CD4-positive, alpha-beta T cell treated with Interleukin-17A for 1 hour (primary cell): ENCODE data around the gene PADI3.
"Not testable (repeated sequence)": the region's sequence is repeated elsewhere in the genome, so short reads cannot be mapped to it uniquely, and the experiment has no call there.

Source experiments
- DNase-seq: peaks from one replicate; pipeline ENCODE4 v3.0.0-alpha.2; 2020

The PADI3 gene

GRCh38 chr1:17215545-17215890 lies 33.4 kb upstream of the PADI3 start:
- DNase-seq, result no peak

- no peak for DNase-seq
Observed at GRCh38 chr1:17216078-17216477, 32.8 kb upstream of the PADI3 start.

- no peak for DNase-seq
Observed at GRCh38 chr1:17217607-17218006, 31.3 kb upstream of the PADI3 start.

GRCh38 chr1:17218939-17219338 lies 30.0 kb upstream of the PADI3 start:
- DNase-seq, result no peak

GRCh38 chr1:17220287-17220686 lies 28.6 kb upstream of the PADI3 start:
- no peak for DNase-seq

GRCh38 chr1:17222557-17222956 lies 26.3 kb upstream of the PADI3 start:
- no peak for DNase-seq

- no peak for DNase-seq
Observed at GRCh38 chr1:17224434-17224833, 24.5 kb upstream of the PADI3 start.

GRCh38 chr1:17225140-17225539 lies 23.8 kb upstream of the PADI3 start:
- DNase-seq, result no peak

- DNase-seq, result no peak
Observed at GRCh38 chr1:17227358-17227915, 21.5 kb upstream of the PADI3 start.

- DNase-seq, result no peak
Observed at GRCh38 chr1:17228619-17229018, 20.3 kb upstream of the PADI3 start.

- DNase-seq, result no peak
Observed at GRCh38 chr1:17229379-17229778, 19.5 kb upstream of the PADI3 start.

GRCh38 chr1:17230106-17230505 lies 18.8 kb upstream of the PADI3 start:
- DNase-seq, result no peak

GRCh38 chr1:17230671-17231310 lies 18.1 kb upstream of the PADI3 start:
- no peak for DNase-seq

GRCh38 chr1:17232759-17233661 lies 15.9 kb upstream of the PADI3 start:
- DNase-seq, result no peak

GRCh38 chr1:17233675-17234320 lies 15.1 kb upstream of the PADI3 start:
- no peak for DNase-seq

GRCh38 chr1:17234405-17234804 lies 14.5 kb upstream of the PADI3 start:
- no peak for DNase-seq

GRCh38 chr1:17235135-17235885 lies 13.6 kb upstream of the PADI3 start:
- DNase-seq, result no peak

- DNase-seq, result peak; percentile 83
Observed at GRCh38 chr1:17236779-17237560, 11.9 kb upstream of the PADI3 start.

GRCh38 chr1:17237561-17237903 lies 11.4 kb upstream of the PADI3 start:
- DNase-seq, result no peak

GRCh38 chr1:17239420-17239819 lies 9.5 kb upstream of the PADI3 start:
- DNase-seq, result peak; percentile 27

GRCh38 chr1:17241011-17241779 lies 7.7 kb upstream of the PADI3 start:
- not testable (repeated sequence) for DNase-seq

GRCh38 chr1:17241780-17242074 lies 7.2 kb upstream of the PADI3 start:
- DNase-seq, result not testable (repeated sequence)
